ENCODE data around the gene TMEM107. TPM values are rescaled to one million over a fixed set of nuclear protein-coding genes. Genes with fewer than 3 reads are reported as not detected.

The TMEM107 gene
- total RNA-seq, 1 experiment from 2014 or later = 17.2 TPM

GRCh38 chr17:8162997-8163977 is 12.9 kb downstream of the TMEM107 start (continued):
- TF ChIP-seq ZNF425 (CRISPR knock-in tag; conservative IDR thresholded peaks at IDR 0.05) = no peak
- TF ChIP-seq RORB (CRISPR knock-in tag; IDR thresholded peaks at IDR 0.05) = no peak
- no peak for TF ChIP-seq ATF2 (CRISPR knock-in tag; IDR thresholded peaks at IDR 0.05; ENCODE audit: borderline replicate concordance, low read depth)
- TF ChIP-seq ZNF512 (CRISPR knock-in tag; IDR thresholded peaks at IDR 0.05; ENCODE audit: borderline replicate concordance) = no peak
- no peak for TF ChIP-seq FOXJ3 (CRISPR knock-in tag; IDR thresholded peaks at IDR 0.05; ENCODE audit: borderline replicate concordance)
- TF ChIP-seq OVOL2 (CRISPR knock-in tag; IDR thresholded peaks at IDR 0.05; ENCODE audit: borderline replicate concordance) = no peak
- TF ChIP-seq ZNF281 (CRISPR knock-in tag; IDR thresholded peaks at IDR 0.05) = 0 out of 2 replicates have a peak, but pooled peaks have one; percentile 45
- peak; percentile 76; the same call in 1 of the 2 replicates for TF ChIP-seq MAX (CRISPR knock-in tag; IDR thresholded peaks at IDR 0.05)
- no peak for TF ChIP-seq ZNF317 (CRISPR knock-in tag; IDR thresholded peaks at IDR 0.05; ENCODE audit: borderline replicate concordance, low read depth)
- TF ChIP-seq PREB (CRISPR knock-in tag; IDR thresholded peaks at IDR 0.05; ENCODE audit: borderline replicate concordance) = no peak
- no peak for TF ChIP-seq IRF1 (CRISPR knock-in tag; IDR thresholded peaks at IDR 0.05)
- no peak for TF ChIP-seq HMGA2 (CRISPR knock-in tag; IDR thresholded peaks at IDR 0.05)
- TF ChIP-seq ZNF138 (CRISPR knock-in tag; conservative IDR thresholded peaks at IDR 0.05) = no peak
- no peak for TF ChIP-seq ZNF219 (CRISPR knock-in tag; IDR thresholded peaks at IDR 0.05; ENCODE audit: borderline replicate concordance)
- no peak for TF ChIP-seq ATF3 (CRISPR knock-in tag; conservative IDR thresholded peaks at IDR 0.05)
- no peak for TF ChIP-seq ARID4B (CRISPR knock-in tag; IDR thresholded peaks at IDR 0.05; ENCODE audit: borderline replicate concordance)

Data from WTC11 (cell line).